Measurements from ENCODE around the gene MAGOH.
"Not testable (repeated sequence)": the region's sequence is repeated elsewhere in the genome, so short reads cannot be mapped to it uniquely, and the experiment has no call there.

MAGOH gene

DNA sequence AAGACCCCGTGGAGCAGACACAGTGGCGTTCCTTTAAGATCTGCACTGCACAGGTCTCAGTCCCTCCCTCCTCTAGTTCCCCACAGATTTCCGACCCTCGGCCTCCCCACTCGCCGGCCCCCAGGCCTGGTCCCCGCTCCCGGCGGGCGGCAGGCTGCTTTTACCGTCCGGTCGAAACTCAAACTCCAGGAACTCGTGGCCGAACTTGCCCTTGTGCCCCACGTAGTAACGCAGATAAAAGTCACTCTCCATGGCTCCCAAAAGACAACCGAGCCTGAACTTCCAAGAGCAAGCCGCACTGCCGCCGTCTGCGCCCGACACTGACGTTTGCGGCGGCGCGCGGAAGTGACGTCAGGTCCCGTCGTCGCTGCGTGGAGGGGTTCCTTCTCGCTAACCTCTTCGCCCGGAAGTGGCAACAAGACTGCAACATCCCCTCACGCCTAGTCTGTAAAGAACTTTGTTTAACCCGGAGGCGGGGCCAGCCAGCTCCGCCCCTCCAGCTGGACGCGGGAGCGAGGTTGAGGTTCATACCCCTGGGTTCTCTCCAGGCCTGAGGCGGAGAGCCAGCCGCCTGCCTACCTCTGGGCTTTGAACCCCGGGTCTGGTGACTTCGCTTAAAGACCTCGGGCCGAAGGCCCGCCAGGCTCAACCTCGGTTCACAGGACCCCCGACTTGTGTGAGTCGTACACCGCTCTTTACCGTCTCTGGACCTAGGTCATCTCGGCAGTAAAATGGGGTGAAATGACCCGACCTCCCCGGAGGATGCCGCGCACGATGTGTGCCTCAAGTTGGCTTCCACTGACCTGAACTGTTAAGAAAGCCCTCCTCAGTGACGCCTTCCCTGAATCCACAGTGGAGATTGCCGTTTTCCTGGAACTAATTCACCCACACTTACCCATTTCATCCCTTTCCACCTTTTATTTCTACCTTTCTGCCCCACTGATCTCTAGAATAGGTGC, at the start of gene MAGOH:
TSS of gene MAGOH (minus strand) at position 322 of the 959 bp plus-strand sequence. CDS start at position 252, 70 bp downstream.
- in situ Hi-C loops (cut with MboI; ENCODE audit: low sequenced_read_pairs), result no loop called here

DNA sequence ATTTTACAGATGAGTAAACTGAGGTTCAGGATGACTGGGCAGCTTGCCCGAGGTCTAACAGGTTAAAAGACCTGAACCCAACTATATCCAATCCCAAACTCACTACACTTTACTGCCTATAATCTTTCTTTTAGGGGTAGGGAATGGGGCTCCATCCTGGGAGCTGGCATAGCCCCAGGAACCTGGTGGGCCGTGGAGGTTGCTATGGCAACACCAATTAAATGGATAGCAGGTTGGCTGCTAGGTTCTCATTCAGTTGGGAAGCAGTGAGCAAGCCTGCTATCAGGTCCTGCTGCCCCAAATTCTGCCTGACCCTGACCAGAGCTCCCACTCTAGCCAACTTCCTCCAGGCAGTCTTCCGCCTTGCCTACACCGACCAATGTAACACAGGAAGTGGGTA, 48.6 kb upstream of the MAGOH start:
- in situ Hi-C loops (cut with MboI; ENCODE audit: low sequenced_read_pairs), result no loop called here

DNA sequence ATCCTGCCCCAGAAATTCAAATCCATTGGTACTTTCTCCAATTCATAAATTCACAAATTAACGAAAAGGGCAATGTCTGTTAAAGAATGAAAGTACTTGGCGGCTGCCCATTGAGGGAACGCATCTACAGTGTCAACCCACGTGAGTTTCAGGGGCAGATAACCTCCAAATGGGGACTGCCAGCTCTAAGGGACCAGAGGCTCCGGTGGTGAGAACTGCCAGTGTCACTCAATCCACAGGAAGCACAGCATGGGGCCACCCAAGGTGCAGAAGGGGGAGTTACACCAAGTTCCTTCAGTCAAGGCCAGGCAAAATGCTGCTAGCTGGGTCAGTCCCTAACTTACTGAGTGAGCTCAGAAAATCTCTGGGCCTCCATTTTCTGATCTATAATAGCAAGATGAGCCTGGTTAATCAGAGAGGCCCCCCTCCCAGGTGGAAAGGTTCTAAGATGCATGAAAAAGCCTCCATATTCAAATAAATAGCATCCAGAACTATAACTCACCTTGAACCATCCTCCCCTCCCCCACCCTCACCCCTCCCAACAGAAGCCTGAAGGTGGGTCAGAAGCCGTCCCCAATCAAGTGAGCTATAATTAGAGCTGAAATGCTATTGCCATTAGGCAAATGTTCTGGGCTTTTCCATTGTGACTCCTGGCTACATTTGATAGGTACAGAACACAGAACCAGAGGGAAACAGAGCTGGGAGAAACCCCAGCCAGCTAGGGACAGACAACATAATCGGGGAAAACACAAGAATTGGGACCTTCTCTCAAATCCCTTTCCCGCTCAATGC, 47.8 kb upstream of the MAGOH start:
- in situ Hi-C loops (cut with MboI; ENCODE audit: low sequenced_read_pairs), result no loop called here

DNA sequence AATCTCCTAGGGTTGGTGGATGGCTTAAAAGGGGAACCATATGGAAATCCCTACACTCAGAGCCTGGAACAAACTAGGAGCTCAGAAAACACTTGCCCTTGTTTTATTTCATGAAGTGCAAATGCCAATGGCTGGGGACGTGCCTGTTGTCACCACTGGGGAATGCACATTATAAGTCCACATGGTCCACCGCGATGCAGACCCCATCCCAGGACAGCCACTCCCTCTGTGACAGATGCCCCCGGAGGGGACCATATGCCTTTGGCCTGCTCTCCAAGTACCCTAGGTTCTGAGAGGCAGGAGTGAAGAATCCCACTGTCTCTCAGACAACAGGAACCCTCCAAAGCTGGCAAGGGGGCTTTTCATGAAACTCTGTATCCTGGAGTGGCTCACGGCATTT, 47.2 kb upstream of the MAGOH start:
- in situ Hi-C loops (cut with MboI; ENCODE audit: low sequenced_read_pairs), result no loop called here

DNA sequence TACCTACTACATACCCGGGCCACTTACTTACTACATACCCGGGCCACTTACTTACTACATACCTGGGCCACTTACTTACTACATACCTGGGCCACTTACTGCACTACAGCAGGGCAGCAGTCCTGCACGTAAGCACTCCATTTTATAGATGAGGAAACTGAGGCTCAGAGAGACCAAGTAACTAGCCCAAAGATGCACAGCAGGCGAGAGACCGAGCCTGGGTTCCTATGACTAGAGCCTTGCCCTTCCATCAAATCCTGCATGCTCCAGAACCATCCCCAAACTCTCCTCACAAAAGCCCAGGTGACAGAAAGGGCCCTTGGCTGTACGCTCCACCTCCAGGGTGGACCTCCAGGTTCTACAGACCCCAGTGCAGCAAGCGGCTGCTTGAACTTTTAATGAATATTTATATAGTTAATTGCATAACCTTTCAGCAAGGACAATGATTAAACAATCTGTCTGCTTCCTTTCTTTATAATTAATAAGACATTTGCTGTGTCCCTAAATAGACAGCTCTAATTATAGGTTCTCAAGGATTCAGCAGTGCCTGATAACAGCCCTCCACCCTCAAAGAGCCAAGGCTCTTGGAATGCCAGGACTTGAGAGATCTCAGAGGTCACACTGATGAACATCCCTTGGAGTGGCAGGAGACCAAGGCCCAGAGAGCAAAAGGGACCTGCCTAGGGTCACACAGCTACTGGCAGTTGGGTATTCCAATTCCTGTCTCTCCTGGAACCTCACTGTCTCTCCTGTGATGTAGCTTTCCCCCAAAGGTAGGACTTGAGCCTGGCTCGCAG, 46.1 kb upstream of the MAGOH start:
- in situ Hi-C loops (cut with MboI; ENCODE audit: low sequenced_read_pairs), result no loop called here

DNA sequence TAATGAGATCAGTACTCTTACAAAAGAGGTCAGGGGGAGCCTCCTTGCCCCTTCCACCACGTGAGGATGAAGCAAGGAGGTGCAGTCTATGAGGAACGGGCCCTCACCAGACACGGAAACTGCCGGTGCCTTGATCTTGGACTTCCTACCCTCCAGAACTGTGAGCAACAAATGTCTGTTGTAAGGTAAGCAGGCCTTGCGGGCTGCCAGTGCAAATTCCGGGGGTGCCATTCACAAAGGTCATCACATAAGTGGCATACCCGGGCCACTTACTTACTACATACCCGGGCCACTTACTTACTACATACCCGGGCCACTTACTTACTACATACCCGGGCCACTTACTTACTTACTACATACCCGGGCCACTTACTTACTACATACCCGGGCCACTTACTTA, 44.8 kb upstream of the MAGOH start:
- in situ Hi-C loops (cut with MboI; ENCODE audit: low sequenced_read_pairs), result not testable (repeated sequence)

DNA sequence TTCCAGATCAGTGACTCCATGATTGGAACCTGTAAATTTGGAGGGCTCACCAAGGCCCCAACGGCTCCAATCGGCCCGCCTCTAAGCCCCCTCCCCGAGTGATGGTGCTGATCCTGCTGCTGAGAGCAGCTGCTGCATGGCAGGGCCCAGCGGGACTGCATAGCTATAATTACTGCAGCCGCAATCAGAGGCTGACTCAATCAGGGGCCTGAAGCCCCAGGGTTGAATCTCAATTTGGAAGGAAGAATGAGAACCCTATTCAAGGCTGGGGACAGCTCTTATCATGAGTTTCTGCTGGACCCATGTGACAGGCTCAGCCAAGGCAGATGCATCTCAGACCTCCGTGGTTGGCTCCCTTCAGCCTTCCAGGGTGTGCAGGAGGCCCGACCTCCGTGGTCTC, 42.8 kb upstream of the MAGOH start:
- in situ Hi-C loops (cut with MboI; ENCODE audit: low sequenced_read_pairs), result no loop called here

DNA sequence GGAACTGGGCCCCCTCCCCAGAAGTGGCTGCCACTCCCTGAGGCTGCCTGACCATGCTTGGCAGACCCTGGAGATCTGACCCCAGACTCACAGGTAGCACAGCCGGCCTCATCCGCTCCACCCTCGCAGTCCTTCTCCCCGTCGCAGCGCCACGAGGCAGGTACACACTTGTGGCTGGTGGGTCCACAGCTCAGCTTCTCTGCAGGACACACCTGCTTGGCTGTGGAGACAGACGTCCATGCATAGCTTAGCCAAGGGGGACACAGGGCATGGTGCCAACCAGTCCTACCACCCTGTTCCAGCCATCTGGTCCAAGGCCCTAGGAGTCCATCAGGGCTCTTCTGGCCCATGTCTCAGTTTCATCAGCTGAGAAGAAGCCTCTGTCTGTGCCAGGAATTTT, 42.2 kb upstream of the MAGOH start:
- in situ Hi-C loops (cut with MboI; ENCODE audit: low sequenced_read_pairs), result no loop called here

DNA sequence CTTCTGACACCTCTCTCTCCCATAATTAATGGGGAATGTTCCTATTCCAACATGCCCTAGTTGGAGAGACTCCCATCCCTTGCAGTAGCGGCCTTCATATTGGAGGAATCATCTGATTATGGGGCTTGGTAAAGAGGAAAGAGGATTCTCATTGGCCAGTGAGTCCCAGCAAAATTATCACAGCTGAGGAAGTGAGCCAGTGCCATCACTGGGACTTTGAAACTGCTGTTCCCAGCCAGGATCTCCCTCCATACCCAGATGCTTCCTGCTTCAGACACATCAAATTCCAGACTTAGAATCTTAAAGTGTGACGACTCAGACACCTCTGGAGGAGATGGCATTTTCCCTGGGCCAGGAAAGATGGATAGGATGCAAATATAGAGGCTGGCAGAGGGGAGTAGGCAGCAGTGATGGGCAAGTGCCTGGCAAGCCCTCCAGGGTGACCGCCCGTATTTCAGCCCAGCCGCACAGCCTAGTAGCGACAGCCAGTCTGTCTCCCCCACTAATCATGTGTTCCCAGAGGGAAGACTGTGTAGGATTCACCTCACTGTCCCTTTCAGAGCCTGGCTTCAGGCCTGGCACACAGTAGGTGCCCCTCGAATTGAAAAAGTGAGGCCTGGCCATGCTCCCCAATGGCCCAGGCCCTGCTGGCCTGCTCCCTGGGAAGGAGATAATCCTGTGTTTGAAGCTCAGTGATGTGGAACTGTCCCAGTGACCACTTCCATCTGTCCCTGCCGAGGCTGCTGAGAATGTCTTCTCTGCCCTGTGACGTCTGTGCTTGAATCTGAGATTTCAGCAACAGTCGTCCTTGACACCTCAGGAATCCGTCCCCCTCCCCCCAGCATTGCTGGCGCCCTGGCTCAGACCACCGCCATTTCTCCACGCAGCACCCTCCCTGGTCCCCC, 41.2 kb upstream of the MAGOH start:
- in situ Hi-C loops (cut with MboI; ENCODE audit: low sequenced_read_pairs), result no loop called here

DNA sequence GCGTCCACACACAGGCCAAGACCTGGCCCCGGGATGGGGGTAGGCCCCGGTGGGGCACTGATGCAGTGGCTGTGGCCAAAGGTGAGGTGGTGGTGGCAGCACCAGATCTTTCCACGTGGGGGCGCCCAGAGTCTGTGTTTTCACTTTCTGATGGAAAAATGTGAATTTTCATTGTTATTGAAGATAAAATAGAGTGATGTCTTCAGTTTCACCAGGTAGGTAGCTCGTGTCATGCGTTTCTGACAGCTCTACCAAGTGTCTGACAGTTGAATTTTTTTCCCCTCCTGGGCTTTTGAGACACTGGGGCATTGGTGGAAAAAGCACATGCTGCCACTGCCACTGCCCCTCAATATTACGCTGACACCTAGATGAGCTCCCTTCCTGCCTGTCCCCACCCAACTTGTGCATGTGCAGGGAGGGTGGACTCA, 40.0 kb upstream of the MAGOH start:
- in situ Hi-C loops (cut with MboI; ENCODE audit: low sequenced_read_pairs), result no loop called here

DNA sequence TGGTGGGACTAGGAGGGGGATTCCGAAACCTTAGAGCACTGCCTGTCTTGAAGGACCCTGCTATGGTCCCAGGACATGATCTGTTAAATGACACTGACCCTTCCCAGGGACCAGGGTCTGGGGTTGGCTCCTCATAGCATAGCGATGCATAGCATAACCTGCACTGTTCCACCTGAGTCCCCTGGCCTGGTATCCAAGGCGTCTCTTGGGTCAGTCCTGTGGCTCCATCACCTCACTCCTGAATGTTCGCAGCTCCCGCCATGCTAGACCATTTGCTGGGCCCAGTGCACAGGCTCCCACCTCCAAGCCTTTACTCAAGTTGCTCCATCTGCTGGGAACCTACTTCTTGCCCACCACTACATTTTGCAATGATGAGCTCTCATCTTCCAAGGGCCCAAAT, 39.0 kb upstream of the MAGOH start:
- in situ Hi-C loops (cut with MboI; ENCODE audit: low sequenced_read_pairs), result no loop called here

DNA sequence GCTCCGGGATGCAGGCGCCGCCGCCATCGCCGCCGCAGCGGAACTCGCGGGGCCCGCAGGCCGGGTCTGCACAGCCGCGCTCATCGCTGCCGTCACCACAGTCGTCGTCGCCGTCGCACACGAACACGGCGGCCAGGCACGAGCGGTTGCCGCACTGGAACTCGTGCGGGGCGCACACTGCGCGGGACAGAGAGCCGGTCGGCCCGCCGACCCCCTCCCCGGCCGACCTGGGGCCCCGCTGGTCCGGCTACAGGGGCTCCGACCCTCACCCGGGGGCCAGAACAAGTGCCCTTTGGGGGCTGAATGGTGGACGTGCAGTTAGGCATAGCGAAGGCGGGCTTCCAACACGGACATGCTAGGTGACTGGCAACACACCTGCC, 38.6 kb upstream of the MAGOH start:
- in situ Hi-C loops (cut with MboI; ENCODE audit: low sequenced_read_pairs), result no loop called here

DNA sequence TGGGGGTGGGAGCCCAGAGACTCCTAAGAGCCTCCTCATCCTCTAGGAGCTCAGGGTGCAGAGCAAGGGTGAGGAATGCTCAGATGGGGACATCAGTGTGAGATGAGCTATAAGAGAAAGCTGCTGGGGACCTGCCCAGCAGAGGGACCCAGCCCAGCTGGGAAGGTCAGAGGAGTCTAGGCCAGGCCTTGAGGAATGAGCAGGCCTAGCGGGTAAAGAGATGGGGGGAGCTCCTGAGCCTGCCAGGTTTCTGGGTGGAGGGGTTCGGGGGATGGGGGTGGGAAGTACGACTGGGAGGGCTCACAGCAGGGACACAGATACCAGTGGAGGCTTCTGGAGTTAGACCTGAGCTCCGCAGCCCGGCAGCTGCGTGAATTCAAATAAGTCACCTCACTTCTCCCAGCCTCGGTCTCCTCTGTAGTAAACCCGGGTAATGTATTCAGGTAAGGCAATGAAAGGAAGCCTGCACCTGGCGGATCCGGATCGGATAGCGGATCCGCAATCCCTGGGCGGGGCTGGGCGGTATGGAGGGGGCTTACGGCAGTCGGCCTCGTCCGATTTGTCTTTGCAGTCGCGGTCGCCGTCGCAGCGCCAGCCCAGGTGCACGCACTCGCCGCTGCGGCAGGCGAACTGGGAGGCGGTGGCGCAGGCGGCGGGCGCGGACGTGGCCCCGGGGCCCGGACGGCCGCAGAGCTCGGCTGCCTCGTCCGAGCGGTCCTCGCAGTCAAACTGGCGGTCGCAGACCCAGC, 38.0 kb upstream of the MAGOH start:
- in situ Hi-C loops (cut with MboI; ENCODE audit: low sequenced_read_pairs), result no loop called here

DNA sequence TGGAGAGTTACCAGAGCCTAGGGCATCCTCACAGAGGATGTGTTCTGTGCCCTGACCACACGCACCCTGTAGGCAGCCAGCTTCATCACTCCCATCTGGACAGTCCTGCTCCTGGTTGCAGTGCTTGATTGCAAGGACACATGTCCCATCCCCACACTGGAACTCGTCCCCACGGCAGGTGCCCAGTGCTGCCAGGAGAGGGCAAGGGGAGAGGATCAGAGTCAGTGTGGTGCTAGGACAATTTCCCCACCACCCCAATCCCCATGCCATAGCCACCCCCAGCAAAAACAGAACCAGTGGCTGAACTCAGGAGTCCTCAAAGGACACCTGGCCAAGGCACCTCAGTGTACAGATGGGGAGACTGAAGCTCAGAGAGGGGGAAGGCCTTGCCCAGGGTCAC, 37.2 kb upstream of the MAGOH start:
- in situ Hi-C loops (cut with MboI; ENCODE audit: low sequenced_read_pairs), result no loop called here

DNA sequence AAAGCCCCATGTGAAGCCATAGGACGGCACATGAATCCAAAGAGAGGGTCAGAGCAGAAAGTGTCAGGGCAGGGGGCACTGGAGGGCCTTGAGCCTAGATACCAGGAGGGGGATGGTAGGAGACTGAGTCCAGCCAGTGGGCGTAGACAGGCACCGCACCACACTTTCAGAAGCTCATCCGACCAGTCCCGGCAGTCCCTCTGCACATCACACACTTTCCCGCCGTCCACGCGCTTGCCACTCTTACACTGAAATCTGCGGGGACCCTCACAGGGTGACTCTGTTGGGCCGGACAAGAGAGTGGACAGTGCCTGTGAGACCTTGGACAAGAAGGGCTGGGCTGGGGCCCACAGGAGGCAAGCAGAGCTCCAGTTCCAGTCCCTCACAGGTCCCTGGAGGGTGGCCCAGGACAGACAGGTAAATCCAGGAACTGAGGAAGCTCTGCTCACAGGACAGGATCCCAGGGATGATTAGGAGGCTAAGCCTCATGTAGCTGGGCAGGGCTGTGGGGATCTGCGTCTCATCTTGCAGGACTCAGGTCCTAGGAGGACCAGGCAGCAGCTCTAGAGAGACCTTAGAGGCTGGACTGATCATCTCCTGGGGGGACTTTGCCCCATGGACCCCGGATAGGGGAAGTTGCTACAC, 36.3 kb upstream of the MAGOH start:
- in situ Hi-C loops (cut with MboI; ENCODE audit: low sequenced_read_pairs), result no loop called here

DNA sequence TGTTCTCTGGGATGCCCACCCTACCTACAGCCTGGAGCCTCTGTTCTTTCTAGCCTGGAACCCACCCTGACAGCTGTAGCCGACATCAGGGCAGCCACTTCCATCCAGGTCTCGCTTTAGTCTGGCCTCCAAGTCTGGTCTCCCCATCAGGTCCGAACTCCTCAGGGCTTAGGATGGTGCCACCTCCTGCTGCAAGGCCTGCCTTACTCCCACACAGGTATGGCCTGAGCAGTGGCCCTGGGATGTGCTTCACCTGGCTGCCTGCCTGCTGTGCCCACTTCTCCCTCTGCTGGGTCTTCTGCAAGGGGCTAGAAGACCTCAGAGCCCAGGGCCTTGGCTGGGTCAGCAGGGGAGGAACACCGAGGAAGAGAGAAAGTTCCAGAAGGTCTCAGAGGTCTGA, 35.7 kb upstream of the MAGOH start:
- in situ Hi-C loops (cut with MboI; ENCODE audit: low sequenced_read_pairs), result no loop called here

DNA sequence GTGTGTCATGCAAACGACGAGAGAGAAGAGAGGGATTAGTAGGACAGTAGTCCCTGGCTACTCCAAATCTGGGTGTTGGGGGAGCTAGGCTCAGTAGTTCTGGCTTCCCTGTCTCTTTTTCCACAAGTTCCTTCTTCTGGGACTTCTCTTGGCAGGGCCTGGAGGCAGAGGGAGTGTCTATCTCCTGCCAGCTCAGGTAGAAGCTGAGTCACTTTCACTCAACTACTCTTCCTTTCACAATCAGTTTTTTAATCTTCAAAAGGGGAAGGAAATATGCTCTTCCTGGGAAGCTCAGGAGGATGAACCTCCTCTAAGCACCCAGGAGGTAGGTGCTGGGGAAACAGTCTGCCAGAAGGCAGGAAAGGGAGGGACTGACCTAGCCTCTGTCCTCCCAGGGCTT, 35.2 kb upstream of the MAGOH start:
- in situ Hi-C loops (cut with MboI; ENCODE audit: low sequenced_read_pairs), result no loop called here

DNA sequence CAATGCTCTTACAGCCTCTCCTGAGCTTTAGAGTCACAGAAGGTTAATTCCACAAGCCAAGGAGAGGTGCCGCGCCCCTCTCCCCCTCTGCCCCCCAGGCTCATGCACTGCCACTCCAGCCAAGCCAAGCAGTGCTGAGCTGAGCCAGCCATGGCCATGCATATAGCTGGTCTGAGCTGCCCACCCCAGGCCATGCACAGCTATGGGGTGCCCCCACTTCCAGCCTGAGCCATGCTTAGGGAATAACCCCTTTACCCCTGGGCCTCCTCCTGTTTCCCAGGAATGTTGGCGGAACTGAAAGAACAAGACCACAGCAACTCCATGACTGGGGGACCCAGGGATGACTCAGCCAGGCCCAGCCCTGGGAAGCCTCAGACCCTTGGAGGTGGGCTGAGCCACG, 34.0 kb upstream of the MAGOH start:
- in situ Hi-C loops (cut with MboI; ENCODE audit: low sequenced_read_pairs), result no loop called here
